Activated CD4-positive, alpha-beta T cell treated with anti-CD3 and anti-CD28 coated beads, Interleukin-2, Interleukin-4, amounts not matched to agents 100 ng/mL and 50 ng/mL, durations not matched to agents 16 hours and 8 hours (primary cell): Measurements from ENCODE around the gene LMBRD2.
"Not testable (repeated sequence)": the region's sequence is repeated elsewhere in the genome, so short reads cannot be mapped to it uniquely, and the experiment has no call there.

Source experiments
- DNase-seq: peaks from one replicate; pipeline ENCODE4 v3.0.0-alpha.2; 2020; ENCODE audit warnings: low spot score

The LMBRD2 gene

DNA sequence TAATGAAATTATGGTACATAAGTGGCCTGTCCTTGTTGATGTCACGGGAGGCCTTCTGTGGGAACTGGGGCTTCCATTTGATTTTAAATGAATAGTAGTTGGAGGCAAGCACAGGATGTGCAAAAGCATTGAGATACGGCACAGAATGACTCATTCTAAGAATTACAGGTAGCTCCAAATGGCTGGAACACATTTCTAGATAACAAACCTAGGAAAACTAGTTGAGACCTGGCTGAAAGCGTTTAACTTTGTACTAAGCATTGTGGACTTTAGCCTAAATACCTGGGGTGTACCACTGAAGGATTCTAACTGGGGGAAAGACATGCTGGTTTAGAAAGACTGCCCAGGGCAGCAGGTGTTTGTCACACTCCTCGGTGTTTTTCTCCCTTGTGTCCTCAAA lies 9.7 kb upstream of the LMBRD2 start:
- no peak for DNase-seq

DNA sequence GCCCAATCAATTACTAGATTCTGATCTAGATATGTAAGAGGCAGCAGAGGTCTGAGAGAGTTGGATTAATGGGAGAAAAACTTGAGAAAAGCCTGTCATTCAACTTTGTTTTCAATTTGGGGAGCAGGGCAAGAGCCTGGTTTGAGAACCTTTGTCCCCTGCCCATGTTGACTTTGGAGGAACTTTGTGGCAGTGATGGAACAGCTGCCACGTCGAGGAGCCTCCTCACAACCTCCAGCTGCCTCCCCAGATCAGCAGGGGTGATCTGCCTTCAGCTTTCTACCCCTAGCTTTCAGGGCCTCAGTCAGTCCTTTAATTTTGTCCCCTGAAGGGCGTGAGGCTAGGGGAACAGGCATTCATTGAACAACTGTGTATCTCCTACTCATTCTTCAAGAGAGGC lies 8.9 kb upstream of the LMBRD2 start:
- no peak for DNase-seq

DNA sequence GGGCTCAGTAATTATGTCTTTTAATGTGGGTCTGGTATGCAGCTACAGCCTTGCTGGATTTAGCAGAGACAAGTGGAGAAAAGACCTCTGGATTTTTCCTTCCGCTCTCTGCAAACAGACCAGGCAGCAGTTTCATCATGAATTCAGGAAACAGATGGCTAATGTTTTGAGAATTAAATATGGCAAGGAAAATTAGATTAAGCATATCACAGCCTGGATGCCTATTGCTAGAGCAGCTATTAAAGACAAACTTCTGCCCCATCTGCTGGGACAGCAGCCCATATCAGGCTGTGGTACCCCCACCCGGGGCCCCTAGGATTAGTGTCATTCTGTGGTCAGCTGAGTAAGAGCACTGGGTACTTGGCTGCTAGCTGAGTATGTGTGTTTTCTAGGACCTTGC lies 6.5 kb upstream of the LMBRD2 start:
- DNase-seq: no peak

DNA sequence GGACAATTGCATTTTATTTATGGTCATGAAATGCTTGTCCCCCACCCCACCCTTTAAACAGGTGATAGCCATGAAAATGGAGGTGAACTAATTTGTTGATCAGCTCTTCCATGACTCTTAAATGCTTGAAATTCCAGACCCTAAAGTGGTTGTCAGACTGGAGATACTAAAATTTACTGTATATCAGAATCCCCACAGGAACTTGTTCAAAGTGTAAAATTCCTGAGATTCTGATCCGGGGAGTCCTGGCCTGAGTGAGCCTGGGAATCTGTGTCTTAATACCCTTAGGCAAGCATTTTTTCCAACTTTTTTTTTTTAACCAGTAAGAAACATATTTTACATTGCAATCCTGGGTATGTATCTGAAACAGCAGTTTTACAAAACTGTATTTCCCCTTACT lies 4.9 kb upstream of the LMBRD2 start:
- DNase-seq: no peak

DNA sequence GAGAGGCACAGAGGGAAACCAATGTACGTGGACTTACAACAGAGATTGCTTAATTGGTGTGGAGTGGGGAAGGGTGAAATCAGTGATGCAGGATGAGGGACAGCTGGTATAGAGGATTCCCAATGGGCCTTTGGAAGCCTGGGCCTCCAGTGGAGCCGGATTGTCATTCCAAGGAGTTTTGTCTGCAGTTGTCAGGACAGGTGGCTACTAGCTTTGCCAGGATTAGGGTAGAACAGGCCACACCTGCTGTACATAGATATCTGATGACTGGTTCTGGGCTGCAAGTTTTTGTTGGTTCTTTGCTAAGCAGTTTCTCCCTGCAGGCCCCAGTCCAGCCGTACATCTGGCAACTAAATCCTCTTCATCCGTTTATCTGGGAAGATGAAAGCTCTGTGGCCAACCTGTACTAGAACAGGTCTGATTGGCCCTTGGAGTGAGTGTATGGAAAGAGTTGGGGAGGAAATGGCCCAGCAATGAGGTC lies 4.5 kb upstream of the LMBRD2 start:
- DNase-seq: no peak

DNA sequence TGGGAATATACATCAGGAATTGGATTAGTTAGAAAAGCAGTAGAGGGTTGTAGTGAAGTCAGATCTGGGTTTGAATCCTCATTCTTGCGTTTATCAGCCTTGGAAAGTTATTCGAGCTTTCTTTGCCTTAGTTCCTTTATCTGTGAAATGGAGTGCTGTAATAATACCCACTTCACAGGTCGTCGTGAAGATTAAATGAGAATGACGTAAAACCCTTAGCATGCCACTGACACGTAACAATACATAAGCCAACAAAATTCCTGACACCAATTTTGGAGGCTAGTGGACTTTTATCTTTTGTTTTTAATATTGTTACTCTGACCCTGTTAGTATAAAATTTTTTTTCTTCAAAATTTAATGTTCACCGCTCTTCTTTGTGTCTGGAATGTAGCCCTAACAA lies 3.6 kb upstream of the LMBRD2 start:
- no peak for DNase-seq

DNA sequence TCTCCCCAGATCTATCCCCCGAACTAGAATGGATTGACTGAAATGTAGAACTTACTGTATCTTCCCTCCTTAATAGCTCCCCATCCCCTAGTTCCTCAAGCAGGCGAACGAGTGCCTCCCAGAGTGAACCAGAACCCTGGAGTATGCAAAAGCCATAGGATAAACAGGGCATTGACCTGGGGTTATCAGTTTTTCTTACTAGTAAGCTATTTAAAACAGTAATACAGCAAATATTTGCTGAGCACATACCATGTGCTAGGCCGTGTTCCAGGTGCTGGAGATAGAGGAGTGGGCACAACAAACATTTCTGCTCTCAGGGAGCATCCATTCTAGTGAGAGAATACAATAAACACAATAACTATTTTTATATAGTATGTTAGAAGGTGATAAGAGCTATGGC lies 2.0 kb upstream of the LMBRD2 start:
- no peak for DNase-seq

DNA sequence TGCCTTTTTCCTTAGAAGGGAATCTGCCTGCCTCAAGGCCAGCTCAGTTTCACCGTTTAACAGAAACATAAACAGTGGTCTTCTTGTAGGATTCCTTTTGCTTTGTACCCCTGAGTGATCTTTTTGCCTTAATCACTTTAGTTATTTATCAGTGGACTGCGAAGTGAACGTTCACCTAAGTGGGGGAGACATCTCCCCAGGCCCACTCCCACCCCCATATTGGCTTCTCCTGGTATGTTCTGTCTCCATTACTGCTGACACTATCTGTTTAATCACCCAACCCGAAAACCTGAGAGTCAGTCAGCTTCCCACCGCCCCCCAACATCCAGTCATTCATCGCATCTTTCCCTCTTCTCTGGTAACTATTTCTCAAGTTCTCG lies 1.6 kb upstream of the LMBRD2 start:
- no peak for DNase-seq

DNA sequence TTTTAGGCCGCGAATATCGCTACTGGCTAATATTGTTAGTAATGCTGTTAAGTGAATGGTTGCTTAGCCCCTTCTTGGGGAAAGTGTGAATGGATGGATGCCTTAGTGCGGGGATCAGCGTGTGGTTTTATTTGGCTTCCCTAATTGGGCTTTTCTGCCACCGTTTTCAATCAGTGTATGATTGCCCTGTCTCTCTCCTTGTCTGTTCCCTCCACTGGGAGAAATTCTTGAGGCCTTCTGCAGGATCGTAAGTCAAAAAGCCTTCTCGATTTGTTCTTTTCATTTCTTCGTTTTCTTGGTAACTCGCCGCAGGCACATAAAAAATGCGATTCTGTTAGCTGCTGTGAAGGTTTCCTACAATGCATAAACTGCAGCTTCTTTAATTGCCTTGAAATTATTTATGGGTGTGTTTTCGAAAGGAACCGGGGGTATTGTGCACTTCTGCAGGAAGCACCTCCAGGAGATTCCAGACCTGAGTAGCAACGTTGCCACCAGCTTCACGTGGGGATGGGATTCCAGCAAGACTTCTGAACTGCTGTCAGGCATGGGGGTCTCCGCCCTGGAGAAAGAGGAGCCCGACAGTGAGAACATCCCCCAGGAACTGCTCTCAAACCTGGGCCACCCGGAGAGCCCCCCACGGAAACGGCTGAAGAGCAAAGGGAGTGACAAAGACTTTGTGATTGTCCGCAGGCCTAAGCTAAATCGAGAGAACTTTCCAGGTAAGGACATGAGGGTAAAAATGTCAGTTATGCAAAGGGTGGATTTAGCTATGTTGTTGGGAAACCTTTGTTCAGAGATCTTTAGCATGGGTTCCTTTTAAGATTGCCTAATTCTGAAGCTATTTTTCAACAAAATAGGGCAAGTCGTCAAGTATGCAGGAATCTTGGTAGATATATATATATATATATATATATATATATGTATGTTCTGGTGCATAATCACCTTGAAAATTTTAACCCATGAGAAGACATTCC lies 924 bp upstream of the LMBRD2 start:
- no peak for DNase-seq

DNA sequence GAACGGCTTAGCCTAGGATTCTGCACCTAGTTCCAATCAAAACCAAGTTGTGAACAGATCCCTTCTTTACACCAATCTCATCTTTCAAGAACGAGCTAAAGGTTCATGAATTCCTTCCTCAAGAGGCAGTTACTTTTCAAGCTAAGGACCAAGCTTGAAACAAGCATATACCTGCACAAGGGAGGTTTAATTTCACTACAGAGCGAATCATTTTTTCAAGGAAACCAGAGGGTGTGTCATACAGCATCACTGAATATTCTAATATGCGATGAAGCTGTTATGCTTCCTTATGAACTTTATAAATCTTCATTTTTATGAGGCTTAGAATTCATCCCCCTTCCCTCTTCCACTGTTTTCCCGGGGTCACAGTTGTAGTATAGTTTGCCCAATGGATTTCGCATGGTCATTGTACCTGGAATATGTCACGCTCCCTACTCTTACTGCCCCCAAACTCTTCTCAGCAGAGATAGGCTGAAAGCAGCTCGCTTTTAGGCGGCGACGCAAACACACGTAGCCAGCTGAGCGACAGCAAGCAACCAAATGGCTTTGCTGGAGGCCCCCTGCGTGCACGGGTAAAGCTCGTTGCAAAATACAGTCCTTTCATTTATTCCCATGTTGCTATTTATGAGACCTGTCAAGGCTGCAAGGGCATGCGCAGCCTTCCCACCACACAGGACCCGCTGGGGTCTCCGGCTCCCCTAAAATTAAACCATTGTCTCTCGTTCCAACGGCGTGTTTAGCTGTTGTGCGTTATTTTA lies 832 bp downstream of the LMBRD2 start:
- DNase-seq: peak; percentile 65

DNA sequence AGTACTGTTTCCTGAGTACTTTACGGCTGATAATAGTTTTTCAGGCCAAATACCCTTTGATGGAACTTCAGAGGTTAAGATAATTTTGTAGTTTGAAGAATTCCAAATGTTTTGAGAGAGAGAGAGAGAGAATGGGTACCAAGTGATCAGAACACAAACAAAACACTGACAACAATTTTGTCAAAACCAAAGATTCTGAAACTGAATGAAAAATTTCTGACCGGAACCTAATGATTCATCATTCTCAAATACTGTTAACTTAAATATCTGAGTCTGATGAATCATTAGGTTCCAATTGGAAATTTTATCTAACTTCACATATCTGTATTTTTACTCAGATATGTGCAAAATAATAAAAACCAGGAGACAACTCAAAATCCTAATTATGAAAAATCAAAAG lies 4.0 kb downstream of the LMBRD2 start:
- no peak for DNase-seq

DNA sequence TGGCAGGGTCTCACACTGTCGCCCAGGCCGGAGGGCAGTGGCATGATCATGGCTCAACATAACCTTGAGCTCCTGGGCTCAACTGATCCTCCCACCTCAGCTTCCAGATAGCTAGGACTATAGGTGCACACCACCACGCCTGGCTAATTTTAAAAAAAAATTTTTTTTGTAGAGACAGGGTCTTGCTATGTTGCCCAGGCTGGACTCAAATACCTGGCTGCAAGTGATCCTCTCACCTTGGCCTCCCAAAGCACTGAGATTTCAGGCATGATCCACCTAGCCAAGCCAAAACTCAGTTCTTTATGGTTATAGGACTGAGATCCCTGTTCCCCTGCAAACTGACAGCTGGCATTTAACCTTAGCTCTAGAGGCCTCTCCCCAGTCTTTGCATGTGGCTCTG lies 5.3 kb downstream of the LMBRD2 start:
- no peak for DNase-seq

DNA sequence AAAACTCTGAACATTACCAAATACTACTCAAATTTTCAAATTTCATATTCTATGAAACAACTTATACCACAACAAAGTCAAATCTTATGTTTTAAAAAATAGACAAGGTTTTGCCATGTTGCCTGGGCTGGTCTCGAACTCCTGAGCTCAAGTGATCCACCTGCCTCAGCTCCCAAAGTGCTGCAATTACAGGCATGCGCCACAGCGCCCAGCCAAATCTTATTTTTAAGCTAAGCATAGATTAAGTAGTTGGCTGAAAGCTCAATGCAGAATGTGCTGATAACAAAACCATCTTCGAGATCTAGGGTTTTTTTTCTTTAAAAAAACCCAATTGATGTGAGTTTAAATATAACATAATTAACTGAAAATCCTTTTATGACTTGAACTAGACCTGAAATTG lies 6.4 kb downstream of the LMBRD2 start:
- DNase-seq: no peak

DNA sequence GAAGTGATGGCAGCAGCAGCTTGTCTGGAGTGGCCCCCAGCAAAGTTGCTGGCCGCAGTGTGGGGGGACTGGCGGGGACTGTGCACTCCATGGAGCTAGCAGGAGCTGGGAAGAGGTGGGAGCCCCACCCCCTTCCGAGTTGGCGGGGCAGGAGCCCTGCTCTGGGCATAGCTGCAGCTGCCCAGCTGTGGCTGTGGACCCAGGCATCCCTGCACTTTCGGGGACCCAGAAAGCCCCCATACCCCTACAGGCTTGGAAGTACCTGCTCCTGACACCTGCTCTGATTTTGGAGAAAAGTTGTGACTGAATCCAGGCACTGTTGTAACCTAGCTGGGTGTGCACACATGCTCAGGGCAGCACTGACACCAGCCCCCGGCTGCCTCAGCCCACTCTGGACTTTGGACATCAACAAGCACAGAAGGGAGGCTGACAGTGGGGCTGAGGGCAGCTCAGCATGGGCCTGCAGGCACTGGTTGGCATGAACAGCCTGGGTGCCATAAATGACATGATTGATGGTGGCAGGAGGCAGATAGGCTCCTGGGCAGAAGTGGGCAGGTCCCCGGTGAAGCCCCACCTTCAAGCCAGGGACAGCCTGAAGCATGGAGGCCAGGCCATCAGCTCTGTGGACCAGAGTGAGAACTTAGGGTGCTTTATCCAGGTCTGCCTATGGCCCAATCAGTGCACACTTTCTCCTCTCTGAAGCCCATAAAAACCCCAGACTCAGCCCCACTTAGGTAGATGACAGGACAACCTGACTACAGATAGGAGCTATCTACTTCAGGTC lies 12.6 kb downstream of the LMBRD2 start:
- DNase-seq: no peak

DNA sequence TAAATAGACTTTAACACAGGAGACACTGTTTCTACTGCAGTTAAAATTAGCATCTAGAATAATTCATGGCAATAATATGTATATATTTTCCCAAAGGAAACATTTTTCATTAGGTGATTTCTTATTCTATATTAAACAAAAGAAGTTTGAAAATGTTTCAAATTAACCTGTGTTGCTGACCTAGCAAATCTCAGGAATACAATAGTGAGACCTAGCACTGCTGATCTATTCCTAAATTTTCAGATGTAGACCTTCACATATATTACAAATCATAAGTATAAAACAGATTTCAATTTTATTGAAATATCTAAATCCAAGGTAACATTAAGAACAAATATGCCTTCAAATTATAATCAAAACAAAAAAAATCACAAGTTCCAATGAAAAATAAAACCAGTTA lies 15.1 kb downstream of the LMBRD2 start:
- DNase-seq: no peak

DNA sequence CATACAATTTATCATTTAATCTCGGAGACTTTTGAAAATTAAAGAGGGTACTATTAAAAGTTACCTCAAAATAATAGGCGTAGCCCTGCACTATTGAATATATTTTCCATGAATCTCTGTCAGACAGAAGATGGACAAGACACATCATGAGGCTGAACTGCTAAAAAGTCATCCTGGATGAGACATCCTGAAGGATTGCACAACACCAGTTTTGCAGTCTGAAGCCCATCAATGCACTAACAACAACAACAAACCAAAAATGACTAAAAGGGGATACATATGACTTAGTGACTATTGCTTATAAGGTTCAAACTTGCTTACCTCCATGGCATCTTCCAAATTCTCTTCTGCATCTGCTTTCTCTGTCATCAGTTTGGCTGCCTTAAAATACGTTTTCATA lies 15.7 kb downstream of the LMBRD2 start:
- no peak for DNase-seq

DNA sequence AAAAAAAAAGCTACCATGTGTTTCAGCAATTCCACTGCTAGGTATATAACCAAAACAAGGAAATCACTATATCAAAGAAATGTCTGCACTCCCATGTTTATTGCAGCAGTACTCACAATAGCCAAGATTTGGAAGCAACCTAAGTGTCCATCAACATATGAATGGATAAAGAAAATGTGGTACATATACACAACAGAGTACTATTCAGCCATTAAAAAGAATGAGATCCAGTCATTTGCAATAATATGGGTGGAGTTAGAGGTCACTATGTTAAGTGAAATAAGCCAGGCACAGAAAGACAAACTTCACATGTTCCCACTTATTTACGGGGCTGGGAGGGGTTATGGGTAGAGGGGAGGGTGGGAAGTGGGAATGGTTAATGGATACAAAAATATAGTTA lies 18.7 kb downstream of the LMBRD2 start:
- DNase-seq: not testable (repeated sequence)

DNA sequence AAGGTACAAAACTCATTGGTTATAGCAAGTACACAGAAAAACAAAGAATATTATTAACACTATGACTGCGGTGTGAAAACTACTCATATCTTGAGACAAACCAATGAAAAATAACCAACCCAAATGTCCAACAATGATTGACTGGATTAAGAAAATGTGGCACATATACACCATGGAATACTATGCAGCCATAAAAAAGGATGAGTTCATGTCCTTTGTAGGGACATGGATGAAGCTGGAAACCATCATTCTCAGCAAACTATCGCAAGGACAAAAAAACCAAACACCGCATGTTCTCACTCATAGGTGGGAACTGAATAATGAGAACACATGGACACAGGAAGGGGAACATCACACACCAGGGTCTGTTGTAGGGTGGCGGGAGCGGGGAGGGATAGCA lies 22.0 kb downstream of the LMBRD2 start:
- not testable (repeated sequence) for DNase-seq

DNA sequence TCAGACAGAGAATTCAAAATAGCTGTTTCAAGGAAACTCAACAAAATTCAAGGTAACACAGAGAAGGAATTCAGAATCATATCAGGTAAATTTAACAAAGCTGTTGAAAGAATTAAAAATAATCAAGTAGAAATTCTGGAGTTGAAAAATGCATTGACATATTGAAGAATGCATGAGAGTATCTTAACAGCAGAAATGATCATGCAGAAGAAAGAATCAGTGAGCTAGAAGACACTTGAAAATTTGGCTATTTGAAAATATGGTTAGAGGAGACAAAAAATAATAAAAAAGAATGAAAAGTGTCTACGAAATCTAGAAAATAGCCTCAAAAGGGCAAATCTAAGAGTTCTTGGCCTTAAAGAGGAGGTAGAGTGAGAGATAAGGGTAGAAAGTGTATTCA lies 22.9 kb downstream of the LMBRD2 start:
- DNase-seq: no peak

DNA sequence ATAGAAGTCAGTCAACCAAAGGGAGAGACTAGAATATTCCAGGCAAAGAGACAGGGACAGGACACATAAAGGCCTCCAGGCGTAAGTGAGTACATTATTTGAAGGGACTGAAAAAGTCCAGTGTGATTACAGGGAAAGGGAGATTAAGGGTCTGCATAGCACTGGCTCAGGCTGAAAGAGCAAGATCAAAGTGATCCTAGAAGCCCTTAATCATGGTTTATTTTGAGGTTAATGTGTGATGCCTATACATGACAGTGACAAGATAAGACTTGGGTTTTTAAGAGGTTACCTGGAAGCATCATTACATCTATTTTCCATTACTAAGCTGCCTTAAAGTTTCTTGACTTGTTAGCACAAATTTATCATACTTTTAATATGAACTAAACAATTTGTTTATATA lies 25.8 kb downstream of the LMBRD2 start:
- no peak for DNase-seq

DNA sequence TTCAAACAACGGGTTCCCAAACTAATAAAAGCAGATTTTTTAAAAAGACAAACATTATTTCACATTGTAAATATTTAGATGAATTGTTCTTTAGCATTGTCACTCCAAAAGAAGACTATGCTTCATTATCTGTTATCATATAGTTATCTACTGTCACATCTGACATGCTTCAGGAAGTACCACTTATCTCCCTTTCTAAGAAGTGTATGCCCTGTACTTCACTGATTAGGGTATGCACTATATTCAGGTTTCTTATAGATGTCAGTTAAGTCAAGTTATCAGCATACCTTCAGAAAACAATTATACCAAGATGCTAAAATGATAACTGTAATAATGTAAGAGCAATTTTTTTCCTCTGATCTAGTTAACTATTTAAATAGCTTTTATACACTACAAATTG lies 40.4 kb downstream of the LMBRD2 start:
- DNase-seq: no peak

DNA sequence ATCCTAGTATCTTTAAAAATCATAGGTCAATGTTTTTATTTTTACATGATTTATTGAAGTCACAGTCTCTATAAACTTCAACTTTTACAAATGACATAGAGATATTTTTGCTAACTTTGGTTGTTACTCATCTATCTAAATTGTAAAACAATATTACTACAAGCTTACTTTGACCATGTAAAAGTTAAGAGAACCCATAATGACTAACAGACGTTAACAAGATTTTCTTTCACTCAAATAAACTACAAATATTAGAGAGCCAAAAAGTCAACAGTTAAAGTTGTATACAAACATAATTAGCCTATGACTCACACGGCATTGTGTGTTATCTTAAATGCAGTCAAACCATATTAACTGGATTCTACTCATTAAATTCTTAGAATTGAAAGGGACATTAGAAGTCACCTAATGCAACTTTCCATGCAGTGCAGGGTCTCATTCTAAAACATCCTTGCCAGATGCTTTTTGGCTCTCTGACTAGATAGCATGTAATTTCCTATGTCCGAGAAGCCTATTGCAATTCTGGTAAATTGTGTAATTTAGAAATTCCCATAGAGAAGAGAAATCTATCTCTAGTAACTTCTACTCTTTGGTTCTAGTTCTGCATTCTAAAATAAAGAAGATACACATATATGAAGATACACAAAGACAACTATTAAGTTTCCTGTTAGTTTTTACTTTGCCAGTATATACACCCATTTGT lies 42.8 kb downstream of the LMBRD2 start:
- no peak for DNase-seq
